ENCODE results near the gene NFKBIE. TPM values are rescaled to one million over a fixed set of nuclear protein-coding genes. Genes with fewer than 3 reads are reported as not detected.

The NFKBIE gene
- total and polyA plus RNA-seq, 2 experiments from 2014 or later = 12.5 to 34.2 TPM

DNA sequence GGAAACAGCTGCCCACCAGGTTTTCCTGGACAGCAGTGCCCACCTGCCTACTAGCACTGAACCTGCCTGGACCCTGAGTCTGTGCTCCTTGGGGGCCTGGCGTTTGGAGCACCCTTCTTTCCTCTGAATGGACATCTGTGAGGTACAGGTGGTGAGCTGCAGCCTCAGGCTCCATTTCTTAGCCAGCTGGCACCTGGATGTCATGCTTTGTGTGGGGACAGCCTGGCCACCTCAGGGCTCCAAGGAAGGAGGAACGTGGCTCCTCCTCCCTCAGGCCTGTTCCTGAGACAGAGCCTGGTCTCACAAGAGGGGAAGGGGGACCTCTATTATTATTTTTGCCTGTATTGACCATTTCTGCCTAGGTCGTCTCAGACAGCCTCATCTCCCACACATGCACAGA is 13.0 kb upstream of the NFKBIE start:
- Histone ChIP-seq H3K4me3 (no peak overlapping the region), H3K4me1 (ENCODE audit: low read depth) (no peaks in the 10 kb centered on the region), H3K9me3 (ENCODE audit: low read depth) (no peaks in the 10 kb centered on the region), H3K27me3 (peaks cover 48% of the 10 kb centered on the region), H3K27ac (no peak overlapping the region), H3K36me3 (no peaks in the 10 kb centered on the region)
- TF ChIP-seq, protein P1, sequence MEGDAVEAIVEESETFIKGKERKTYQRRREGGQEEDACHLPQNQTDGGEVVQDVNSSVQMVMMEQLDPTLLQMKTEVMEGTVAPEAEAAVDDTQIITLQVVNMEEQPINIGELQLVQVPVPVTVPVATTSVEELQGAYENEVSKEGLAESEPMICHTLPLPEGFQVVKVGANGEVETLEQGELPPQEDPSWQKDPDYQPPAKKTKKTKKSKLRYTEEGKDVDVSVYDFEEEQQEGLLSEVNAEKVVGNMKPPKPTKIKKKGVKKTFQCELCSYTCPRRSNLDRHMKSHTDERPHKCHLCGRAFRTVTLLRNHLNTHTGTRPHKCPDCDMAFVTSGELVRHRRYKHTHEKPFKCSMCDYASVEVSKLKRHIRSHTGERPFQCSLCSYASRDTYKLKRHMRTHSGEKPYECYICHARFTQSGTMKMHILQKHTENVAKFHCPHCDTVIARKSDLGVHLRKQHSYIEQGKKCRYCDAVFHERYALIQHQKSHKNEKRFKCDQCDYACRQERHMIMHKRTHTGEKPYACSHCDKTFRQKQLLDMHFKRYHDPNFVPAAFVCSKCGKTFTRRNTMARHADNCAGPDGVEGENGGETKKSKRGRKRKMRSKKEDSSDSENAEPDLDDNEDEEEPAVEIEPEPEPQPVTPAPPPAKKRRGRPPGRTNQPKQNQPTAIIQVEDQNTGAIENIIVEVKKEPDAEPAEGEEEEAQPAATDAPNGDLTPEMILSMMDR (IDR thresholded peaks at IDR 0.05; ENCODE audit: low read depth, low read length) = no peak
- DNase-seq (ENCODE audit: low read depth in 1 of 2, low spot score in 1 of 2) = no peak

DNA sequence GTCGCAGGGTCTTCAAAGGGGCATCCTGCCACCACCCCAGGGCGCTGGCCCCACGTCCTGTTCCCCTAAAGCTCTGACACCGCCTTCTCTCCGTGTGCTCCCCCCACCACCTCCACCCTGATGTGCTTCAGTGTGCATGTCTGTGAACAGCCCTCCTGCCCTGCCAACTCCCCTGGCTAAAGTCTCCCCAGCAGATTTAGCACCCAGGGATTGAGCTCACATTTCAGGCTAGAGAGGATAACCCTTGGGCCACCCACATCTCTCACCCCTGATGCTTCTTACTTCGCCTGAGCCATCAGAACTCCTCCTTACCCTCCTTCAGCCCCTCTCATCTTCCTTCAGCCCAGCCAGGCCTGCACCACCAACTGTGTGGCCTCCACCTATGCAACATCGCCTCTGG is 12.4 kb upstream of the NFKBIE start:
- no peak overlapping the region for H3K27ac ChIP-seq
- H3K9me3 ChIP-seq (ENCODE audit: low read depth) = no peaks in the 10 kb centered on the region
- H3K4me3 ChIP-seq = no peak overlapping the region
- TF ChIP-seq, protein P1 (IDR thresholded peaks at IDR 0.05; ENCODE audit: low read depth, low read length) = no peak
- peaks cover 48% of the 10 kb centered on the region for H3K27me3 ChIP-seq
- no peaks in the 10 kb centered on the region for H3K4me1 ChIP-seq (ENCODE audit: low read depth)
- DNase-seq (ENCODE audit: low read depth in 1 of 2, low spot score in 1 of 2) = no peak
- no peaks in the 10 kb centered on the region for H3K36me3 ChIP-seq

- Histone ChIP-seq H3K9me3 (ENCODE audit: low read depth) (no peaks in the 10 kb centered on the region), H3K4me3 (no peak overlapping the region), H3K4me1 (ENCODE audit: low read depth) (no peaks in the 10 kb centered on the region), H3K36me3 (no peaks in the 10 kb centered on the region), H3K27me3 (peaks cover 48% of the 10 kb centered on the region), H3K27ac (no peak overlapping the region)
- no peak for DNase-seq (ENCODE audit: low read depth in 1 of 2, low spot score in 1 of 2)
- TF ChIP-seq, protein P1 (IDR thresholded peaks at IDR 0.05; ENCODE audit: low read depth, low read length) = no peak
These were observed 11.6 kb upstream of the NFKBIE start for GRCh38 chr6:44276667-44277640.

DNA sequence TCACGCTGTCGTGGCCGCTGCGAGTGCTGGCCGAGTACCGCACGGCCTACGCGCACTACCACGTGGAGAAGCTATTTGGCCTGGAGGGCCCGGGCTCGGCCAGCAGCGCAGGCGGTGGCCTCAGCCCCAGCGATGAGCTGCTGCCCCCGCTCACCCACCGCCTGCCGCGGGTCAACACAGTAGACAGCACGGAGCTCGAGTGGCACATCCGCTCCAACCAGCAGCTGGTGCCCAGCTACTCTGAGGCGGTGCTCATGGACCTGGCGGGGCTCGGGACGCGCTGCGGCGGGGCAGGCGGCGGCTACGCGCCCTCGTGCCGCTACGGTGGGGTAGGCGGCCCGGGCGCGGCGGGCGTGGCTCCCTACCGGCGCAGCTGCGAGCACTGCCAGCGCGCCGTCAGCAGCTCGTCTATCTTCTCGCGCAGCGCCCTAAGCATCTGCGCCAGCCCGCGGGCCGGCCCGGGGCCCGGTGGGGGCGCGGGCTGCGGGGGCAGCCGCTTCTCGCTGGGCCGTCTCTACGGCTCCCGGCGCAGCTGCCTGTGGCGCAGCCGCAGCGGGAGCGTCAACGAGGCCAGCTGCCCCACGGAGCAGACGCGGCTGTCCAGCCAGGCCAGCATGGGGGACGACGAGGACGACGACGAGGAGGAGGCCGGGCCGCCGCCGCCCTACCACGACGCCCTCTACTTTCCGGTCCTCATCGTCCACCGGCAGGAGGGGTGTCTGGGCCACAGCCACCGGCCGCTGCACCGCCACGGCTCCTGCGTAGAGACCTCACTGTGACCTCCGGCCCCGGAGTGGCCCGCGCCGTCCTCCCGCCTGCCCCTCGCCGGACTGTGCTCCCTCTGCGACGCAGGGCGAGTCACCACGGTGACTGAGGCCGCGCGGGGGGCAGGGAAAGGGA is 10.6 kb upstream of the NFKBIE start:
- Histone ChIP-seq H3K27ac (no peak overlapping the region), H3K27me3 (peaks cover 48% of the 10 kb centered on the region), H3K4me1 (ENCODE audit: low read depth) (no peaks in the 10 kb centered on the region), H3K9me3 (ENCODE audit: low read depth) (no peaks in the 10 kb centered on the region), H3K4me3 (no peak overlapping the region), H3K36me3 (no peaks in the 10 kb centered on the region)
- DNase-seq (ENCODE audit: low read depth in 1 of 2, low spot score in 1 of 2) = no peak
- TF ChIP-seq, protein P1 (IDR thresholded peaks at IDR 0.05; ENCODE audit: low read depth, low read length) = no peak

GRCh38 chr6:44275271-44275748 is 10.0 kb upstream of the NFKBIE start:
- Histone ChIP-seq H3K27ac (no peak overlapping the region), H3K4me3 (no peak overlapping the region), H3K4me1 (ENCODE audit: low read depth) (no peaks in the 10 kb centered on the region), H3K36me3 (no peaks in the 10 kb centered on the region), H3K27me3 (peaks cover 45% of the 10 kb centered on the region), H3K9me3 (ENCODE audit: low read depth) (no peaks in the 10 kb centered on the region)
- TF ChIP-seq, protein P1 (IDR thresholded peaks at IDR 0.05; ENCODE audit: low read depth, low read length) = no peak
- no peak for DNase-seq (ENCODE audit: low read depth in 1 of 2, low spot score in 1 of 2)
